Keratinocyte (primary cell): Measurements from ENCODE around the gene NREP. TPM values are rescaled to one million over a fixed set of nuclear protein-coding genes. Genes with fewer than 3 reads are reported as not detected.

Experiments
- DNase-seq: peaks from one replicate; pipeline ENCODE4 v3.0.0-alpha.2; 2011; ENCODE audit warnings: low read depth, missing footprints, low spot score
- FAIRE-seq: peaks from 2 replicates; lab custom pipeline; 2011; peaks lifted over from hg19 to GRCh38; lab: Jason Lieb, UNC
- H2AFZ ChIP-seq: 2 replicates; pipeline ENCODE4 v1.6.0; 2012; ENCODE audit warnings: low read length, control low read depth, inconsistent platforms; ENCODE audit not compliant: control insufficient read depth
- H3K27ac ChIP-seq: 2 replicates; pipeline ENCODE4 v1.5.1; 2011; ENCODE audit warnings: low read length; ENCODE audit not compliant: control insufficient read depth, insufficient read depth
- H3K27me3 ChIP-seq: 3 replicates; pipeline ENCODE4 v1.6.0; 2011; ENCODE audit warnings: low read length; ENCODE audit not compliant: control insufficient read depth, insufficient read depth; ENCODE audit errors: extremely low read depth
- H3K36me3 ChIP-seq, 2 experiments: 2 replicates in 1 of 2; 3 replicates in 1 of 2; pipeline ENCODE4 v1.5.1; 2011; ENCODE audit warnings: low read length in 2 of 2, mild to moderate bottlenecking in 1 of 2; ENCODE audit not compliant: control insufficient read depth in 2 of 2, insufficient read depth in 2 of 2; ENCODE audit errors: extremely low read depth in 1 of 2
- H3K4me1 ChIP-seq: 3 replicates; pipeline ENCODE4 v1.5.1; 2011; ENCODE audit warnings: low read length; ENCODE audit not compliant: control insufficient read depth, insufficient read depth; ENCODE audit errors: extremely low read depth
- H3K4me2 ChIP-seq: 3 replicates; pipeline ENCODE4 v1.6.0; 2011; ENCODE audit warnings: low read depth, low read length; ENCODE audit not compliant: control insufficient read depth, insufficient read depth; ENCODE audit errors: extremely low read depth
- H3K4me3 ChIP-seq, 3 experiments: fragments of 200-600 bp in 1 of 3; sonication (generic) in 1 of 3; 2 replicates in 2 of 3; 3 replicates in 1 of 3; pipeline ENCODE4 v1.5.1; 2011 to 2016; ENCODE audit warnings: low read length in 3 of 3, mild to moderate bottlenecking in 3 of 3, control low read depth in 2 of 3, inconsistent platforms in 1 of 3, low read depth in 1 of 3, mixed read lengths in 1 of 3, mixed run types in 1 of 3, moderate library complexity in 1 of 3; ENCODE audit not compliant: control insufficient read depth in 2 of 3, insufficient read depth in 2 of 3; ENCODE audit errors: extremely low read depth in 1 of 3
- H3K79me2 ChIP-seq: 2 replicates; pipeline ENCODE4 v1.6.0; 2012; ENCODE audit warnings: low read length; ENCODE audit not compliant: control insufficient read depth, insufficient read depth
- H3K9ac ChIP-seq: 3 replicates; pipeline ENCODE4 v1.6.0; 2011; ENCODE audit warnings: low read length; ENCODE audit not compliant: control insufficient read depth, insufficient read depth; ENCODE audit errors: extremely low read depth
- H3K9me1 ChIP-seq: 3 replicates; pipeline ENCODE4 v1.6.0; 2011; ENCODE audit warnings: low read length; ENCODE audit not compliant: control insufficient read depth, insufficient read depth; ENCODE audit errors: extremely low read depth
- H3K9me3 ChIP-seq: 2 replicates; pipeline ENCODE4 v1.5.1; 2012; ENCODE audit warnings: low read depth, low read length; ENCODE audit not compliant: control insufficient read depth
- H4K20me1 ChIP-seq: 3 replicates; pipeline ENCODE4 v1.6.0; 2011; ENCODE audit warnings: low read length; ENCODE audit not compliant: control insufficient read depth, insufficient read depth; ENCODE audit errors: extremely low read depth
- CTCF ChIP-seq, 3 experiments: IDR thresholded peaks in 1 of 3; conservative IDR thresholded peaks in 1 of 3; optimal IDR thresholded peaks in 1 of 3; 2 replicates in 2 of 3; 3 replicates in 1 of 3; pipeline versions ENCODE3 to v1.5.1; 2011; ENCODE audit warnings: low read length in 3 of 3, mild to moderate bottlenecking in 3 of 3, moderate library complexity in 2 of 3, control low read depth in 1 of 3, inconsistent platforms in 1 of 3; ENCODE audit not compliant: insufficient read depth in 2 of 3; ENCODE audit errors: extremely low read depth in 1 of 3
- EZH2 ChIP-seq: IDR thresholded peaks from one replicate; pipeline ENCODE4 v1.6.1; 2012; ENCODE audit warnings: inconsistent platforms, mild to moderate bottlenecking, low read length, moderate library complexity
- dilution Hi-C: fragments of 300-500 bp; cut with MboI; formaldehyde crosslinking; loops from one replicate; pipeline ENCODE4 v1.7.0; 2020; ENCODE audit warnings: low sequenced_read_pairs; ENCODE audit not compliant: extremely low pct_ligation_motif_present
- polyA plus RNA-seq, 5 experiments: library from polyadenylated mRNA; depleted of rRNA in 3 of 5; stranded (reverse) in 3 of 5; stranded (forward) in 1 of 5; unstranded in 1 of 5; fragments of >200 nt; gene quantifications; 1 replicate in 1 of 5; 2 replicates in 3 of 5; 3 replicates in 1 of 5; pipeline versions ENCODE4 v1.2.1 to v1.2.3, GENCODE V29; 2011 to 2012; ENCODE audit warnings: missing spikeins in 2 of 5, low read depth in 1 of 5, low replicate concordance in 1 of 5

The NREP gene
- polyA plus RNA-seq, 1 donor (not counting 4 experiments of a cell fraction or from before 2014, with no cell fraction given): 9.1 TPM

- no peaks in the 10 kb centered on the region for H4K20me1 ChIP-seq
- H3K27ac ChIP-seq: no peak overlapping the region
- TF ChIP-seq EZH2 (no peak), CTCF (optimal IDR thresholded peaks at IDR 0.05 in 1 of 3, IDR thresholded peaks at IDR 0.05 in 1 of 3, conservative IDR thresholded peaks at IDR 0.05 in 1 of 3; ENCODE audit: extremely low read depth in 1 of 3, insufficient read depth in 2 of 3, low read length in 3 of 3) (no peak)
- no peak overlapping the region for H3K4me2 ChIP-seq
- H3K36me3 ChIP-seq: no peaks in the 10 kb centered on the region
- H3K79me2 ChIP-seq: no peaks in the 10 kb centered on the region
- no peaks in the 10 kb centered on the region for H3K9me1 ChIP-seq
- DNase-seq (no peak), FAIRE-seq (no peak)
- no peak overlapping the region for H3K4me3 ChIP-seq
- dilution Hi-C loops: no loop called here
- H3K4me1 ChIP-seq: no peaks in the 10 kb centered on the region
- H2AFZ ChIP-seq: no peak overlapping the region
- H3K9me3 ChIP-seq: no peaks in the 10 kb centered on the region
- H3K9ac ChIP-seq: no peak overlapping the region
- no peaks in the 10 kb centered on the region for H3K27me3 ChIP-seq
Observed at GRCh38 chr5:111775224-111775623, 18.2 kb upstream of the NREP start.

- Histone ChIP-seq H3K79me2 (no peaks in the 10 kb centered on the region), H3K4me2 (no peak overlapping the region), H3K4me3 (no peak overlapping the region), H3K9ac (no peak overlapping the region), H3K36me3 (no peaks in the 10 kb centered on the region), H4K20me1 (no peaks in the 10 kb centered on the region), H3K9me3 (no peaks in the 10 kb centered on the region), H3K27me3 (no peaks in the 10 kb centered on the region), H3K27ac (no peak overlapping the region), H2AFZ (no peak overlapping the region), H3K9me1 (no peaks in the 10 kb centered on the region), H3K4me1 (no peaks in the 10 kb centered on the region)
- dilution Hi-C loops: no loop called here
- TF ChIP-seq CTCF (optimal IDR thresholded peaks at IDR 0.05 in 1 of 3, IDR thresholded peaks at IDR 0.05 in 1 of 3, conservative IDR thresholded peaks at IDR 0.05 in 1 of 3; ENCODE audit: extremely low read depth in 1 of 3, insufficient read depth in 2 of 3, low read length in 3 of 3) (no peak), EZH2 (no peak)
- FAIRE-seq (no peak), DNase-seq (no peak)
Observed at GRCh38 chr5:111774525-111774924, 17.5 kb upstream of the NREP start.
